GM18519 (cell line): Measurements from ENCODE around the gene GPR78.

Source experiments
- ATAC-seq: cut with Tn5 transposase; IDR thresholded peaks from one replicate; pipeline ENCODE4 v1.9.1; 2021; ENCODE audit warnings: mild to moderate bottlenecking, moderate library complexity; ENCODE audit not compliant: unreplicated experiment, low FRiP score

GPR78 gene

DNA sequence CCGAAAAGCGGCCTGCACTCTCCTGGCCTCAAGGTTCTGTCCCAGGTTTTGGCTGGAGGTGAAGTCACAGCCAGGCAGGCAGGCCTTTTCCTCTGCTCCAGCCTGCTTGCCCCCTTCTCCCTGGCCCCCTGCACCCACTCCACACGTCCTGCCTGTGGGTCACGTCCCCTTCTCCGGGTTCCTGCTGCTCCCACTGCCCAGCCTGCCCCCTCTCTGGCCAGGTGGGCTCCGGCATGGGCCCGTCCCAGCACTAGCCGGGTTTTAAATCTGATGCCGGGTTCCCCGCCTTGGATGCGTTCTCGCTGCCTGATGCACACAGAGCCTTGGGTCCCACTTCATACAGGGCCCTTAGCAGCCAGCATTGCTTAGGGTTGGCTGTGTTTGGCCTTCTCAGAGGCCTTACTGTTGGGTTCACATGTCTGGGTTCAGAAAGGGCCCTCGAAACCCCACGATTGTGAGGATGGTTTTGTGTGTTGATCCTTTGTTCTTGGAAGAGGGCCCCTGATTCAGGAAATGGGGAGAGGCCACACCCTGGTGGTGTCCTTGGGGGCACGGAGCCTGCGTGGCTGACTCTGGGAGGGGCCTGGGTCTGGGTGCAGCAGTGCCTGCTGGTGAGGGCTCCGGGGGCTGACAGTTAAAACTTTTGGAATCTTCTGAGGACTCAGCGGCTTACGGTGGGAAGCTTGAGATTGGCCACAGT is 18.3 kb downstream of the GPR78 start:
- ATAC-seq = no peak

DNA sequence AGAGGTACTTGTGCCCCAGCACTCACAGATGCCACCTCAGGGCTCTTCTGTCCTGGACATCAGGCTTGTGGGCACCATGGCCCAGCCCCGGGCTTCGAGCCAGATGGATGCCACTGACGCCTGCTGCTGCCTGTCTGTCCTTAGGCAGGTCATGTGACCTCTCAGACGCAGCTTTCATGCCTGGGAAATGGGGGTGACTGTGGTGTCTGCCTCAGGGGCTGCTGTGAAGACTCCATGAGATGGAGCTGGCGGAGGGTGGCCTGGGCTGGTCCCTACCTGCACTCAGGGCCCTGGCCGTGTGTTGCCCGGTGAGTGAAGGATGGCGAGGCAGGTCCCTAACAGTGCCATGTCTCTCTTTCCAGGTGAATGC is 18.9 kb downstream of the GPR78 start:
- no peak for ATAC-seq

DNA sequence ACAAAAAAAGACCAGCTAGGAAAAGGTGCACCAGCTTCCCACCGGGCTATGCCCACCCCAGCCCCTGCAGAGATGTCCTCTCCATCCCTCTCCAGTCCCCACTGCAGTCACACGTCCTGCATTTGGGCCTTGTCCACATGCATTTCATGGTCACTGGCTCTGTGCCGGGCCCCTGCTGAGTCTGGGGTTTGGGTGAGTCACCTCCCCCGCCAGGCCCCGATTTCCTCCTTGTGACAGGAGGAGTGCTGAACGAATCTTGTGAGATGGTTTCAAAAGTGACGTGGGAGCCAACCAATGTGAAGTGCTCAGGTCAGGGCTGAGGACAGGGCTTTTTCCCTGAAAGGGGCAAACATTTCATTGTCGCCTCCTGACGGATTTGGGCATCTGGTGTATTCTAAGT is 19.5 kb downstream of the GPR78 start:
- ATAC-seq = no peak

DNA sequence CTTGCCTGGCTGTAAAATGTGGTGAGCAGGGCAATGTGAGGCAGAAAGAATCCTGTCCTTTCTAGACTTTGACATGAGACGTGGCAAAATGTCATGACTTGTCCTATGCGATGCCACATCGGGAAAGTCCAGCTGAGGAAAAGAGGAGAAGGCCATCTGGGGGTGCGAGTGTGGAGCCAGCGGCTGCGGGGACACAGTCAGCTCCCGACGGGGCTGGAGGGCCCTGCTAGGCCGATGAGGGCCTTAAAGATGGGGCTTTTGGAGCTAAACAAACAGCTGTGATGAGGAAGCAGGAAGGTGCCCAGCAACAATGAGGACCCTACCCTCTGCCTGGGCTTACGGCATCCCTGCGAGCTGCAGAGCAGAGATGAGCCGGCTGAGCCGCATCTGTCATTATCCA is 20.1 kb downstream of the GPR78 start:
- ATAC-seq = no peak

DNA sequence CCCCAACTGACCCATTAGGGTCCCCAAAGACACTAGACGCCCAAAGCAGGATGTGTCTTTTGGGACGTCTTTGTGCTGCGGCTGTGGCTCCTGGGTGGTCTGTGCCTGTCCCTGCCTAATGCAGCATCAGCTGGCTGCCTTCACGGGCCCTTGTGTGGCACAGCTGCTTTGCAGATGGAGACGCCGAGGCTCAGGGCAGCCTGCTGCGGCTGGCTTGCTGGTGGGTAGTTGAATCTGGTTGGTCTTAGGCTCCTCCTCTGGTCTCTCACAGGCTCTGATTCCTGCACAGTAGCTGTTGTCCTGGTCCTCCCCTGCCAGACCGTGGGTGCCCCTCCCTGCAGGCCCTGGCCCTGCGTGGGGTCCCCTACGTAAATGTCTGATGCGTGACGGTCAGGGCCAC is 20.5 kb downstream of the GPR78 start:
- ATAC-seq = no peak

DNA sequence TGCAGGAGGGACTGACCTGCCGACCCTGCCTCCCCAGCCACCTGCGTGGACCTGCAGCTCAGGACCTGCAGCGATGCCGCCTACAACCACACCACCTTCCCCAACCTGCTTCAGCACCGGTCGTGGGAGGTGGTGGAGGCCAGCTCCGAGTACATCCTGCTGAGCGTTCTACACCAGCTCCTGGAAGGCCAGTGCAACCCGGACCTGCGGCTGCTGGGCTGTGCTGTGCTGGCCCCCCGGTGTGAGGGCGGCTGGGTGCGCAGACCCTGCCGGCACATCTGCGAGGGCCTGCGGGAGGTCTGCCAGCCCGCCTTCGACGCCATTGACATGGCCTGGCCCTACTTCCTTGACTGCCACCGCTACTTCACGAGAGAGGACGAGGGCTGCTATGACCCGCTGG is 20.9 kb downstream of the GPR78 start:
- no peak for ATAC-seq

DNA sequence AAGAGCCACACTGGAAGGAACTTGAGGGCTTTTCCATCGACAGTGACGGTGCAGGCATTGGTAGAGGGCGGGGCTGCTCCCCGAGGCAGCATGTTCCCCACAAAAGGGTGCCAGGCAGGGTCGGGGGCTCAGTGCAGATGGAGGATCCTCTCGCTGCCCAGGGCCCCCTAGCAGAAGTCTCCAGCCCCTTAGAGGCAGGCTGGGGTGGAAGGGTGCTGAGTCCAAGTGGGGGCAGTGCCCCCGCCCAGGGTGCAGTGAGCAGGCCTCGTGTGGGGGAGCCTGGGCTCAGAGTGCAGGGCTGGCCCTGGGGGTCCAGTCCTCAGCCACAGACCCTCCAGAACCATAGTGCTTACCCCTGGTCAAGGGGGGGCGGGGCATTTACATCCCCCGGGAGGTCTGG is 21.4 kb downstream of the GPR78 start:
- no peak for ATAC-seq

DNA sequence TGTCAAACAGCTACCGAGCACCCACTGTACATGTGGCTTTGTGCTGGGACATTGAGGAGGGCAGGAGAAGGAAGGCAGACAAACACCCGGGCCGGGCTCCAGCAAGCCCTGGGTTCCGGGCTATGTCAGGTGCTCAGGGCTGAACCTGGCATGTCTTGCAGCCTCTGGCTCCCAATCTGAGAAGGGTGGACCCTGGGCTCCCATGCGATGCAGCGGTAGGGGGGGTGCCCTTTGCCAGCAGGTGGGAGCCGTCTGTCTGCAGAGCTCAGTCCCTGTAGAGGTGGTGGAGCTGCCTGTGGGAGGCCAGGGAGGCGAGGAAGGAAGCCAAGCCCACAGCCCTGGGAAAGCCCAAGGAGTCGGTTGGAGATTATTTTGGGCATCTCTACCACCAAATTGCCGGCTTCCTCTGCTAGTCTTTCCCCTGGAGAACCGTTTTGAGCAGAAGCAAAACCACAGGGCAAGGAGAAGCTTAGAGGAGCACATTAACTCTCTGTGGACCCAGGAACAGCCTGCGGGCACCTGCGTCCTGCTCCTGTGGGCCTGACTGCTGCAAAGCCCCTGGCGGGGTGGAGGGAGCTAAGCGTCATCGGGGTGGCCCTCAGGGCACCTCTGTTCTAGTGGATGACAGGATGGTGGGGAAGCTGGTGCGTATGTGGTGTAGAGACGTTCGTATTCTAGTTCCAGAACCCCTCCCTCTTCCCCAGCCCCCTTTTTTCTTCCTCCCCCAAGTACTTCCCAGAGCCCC is 22.7 kb downstream of the GPR78 start:
- ATAC-seq = no peak

DNA sequence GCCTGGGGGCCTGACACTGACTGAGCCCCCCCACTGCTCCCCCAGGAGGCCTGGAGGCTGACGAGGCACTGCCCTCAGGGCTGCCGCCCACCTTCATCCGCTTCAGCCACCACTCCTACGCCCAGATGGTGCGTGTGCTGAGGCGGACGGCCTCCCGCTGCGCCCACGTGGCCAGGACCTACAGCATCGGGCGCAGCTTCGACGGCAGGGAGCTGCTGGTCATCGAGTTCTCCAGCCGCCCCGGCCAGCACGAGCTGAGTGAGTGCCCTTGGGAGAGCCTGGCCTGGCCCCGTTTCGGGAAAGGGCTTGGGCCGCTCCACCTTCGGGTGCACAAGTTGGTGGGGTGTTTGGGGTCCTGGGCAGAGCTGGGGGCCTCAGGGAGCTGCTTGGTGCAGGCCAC is 23.7 kb downstream of the GPR78 start:
- ATAC-seq = no peak

DNA sequence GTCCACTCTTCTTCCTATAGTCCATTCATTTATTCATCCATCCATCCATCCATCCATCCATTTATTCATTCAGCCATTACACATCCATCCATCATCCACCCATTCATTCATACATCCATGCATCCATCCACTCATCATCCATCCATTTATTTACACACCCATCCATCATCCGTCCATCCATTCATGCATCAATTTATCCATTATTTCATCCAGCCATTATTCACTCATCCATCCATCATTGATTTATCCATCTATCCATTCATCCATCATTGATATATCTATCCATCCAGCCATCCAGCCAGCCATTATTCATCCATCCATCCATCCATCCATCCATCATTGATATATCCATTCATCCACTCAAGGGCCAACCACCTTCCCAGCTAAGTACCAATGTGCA is 25.1 kb downstream of the GPR78 start:
- ATAC-seq = no peak

DNA sequence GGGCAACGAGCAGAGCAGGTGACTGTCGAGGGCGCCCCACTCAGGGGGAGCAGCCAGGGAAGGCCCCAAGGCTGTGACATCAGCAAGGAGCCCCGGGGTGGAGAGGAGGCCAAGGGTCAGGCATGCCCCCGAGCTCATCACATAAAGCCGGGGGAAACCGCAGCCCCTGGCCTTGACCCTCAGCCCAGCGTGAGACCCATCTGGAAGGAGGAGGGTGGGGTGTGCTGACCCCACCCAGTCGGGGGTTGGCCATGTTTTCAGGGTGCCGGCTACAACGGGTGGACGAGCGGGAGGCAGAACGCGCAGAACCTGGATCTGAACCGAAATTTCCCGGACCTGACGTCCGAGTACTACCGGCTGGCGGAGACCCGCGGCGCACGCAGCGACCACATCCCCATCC is 26.3 kb downstream of the GPR78 start:
- ATAC-seq = no peak

DNA sequence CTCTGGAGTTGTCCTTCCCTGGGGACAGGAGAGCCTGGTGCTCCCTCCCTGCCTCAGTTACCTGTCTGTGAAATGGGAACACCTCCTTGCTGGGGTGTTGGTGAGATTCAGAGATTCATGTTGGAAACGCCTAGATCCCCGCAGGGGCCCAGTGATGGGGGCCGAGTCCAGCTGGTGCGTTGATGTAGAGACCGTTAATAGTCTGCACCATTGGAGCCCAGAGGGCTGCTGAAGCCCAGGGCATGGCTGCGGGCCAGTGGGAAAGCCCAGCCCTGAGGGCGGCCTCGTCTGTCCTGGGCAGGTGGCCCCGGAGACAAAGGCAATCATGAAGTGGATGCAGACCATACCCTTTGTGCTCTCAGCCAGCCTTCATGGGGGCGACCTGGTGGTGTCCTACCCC is 26.8 kb downstream of the GPR78 start:
- no peak for ATAC-seq

DNA sequence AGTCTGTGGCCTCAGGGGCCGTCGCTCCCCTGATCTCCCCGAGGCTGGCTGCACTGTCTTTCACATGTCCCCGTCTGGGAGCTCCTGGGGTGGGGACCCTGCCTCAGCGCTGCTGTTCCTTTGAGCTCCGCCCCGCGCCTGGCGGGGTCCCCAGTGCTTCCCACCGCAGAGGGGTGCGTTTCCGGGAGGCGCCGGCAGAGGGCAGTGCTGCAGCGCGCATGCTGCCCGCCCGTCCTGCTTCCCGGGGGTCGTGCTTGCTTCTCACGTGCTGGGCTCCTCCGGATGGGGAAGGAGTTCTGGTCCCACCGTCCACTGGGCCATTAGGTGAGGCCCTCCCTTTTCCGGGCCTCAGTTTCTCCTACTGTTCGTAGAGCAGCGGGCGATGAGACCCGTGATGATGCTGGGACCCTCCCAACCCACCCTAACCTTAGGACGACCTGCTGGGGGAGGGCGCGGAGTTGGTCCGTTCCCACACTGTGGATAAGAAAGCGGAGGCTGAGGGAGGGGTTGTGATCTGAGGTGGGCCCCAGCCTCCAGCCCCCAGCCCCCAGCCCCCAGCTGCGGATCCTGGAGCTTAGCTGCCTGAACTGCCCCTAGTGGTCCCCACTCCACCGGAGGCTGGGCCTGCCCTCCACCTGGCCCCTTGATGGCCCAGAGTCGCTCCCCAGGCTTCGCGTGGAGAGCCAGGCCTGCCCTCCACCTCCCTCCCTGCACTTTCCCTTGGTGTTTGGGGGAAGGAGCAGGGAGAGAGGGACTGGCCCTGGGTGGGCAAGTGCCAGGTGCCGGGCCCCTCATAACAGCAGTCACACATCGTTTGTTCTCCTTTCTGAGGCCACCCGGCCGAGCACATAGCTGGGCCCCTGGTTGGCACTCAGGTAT is 27.6 kb downstream of the GPR78 start:
- ATAC-seq = no peak

DNA sequence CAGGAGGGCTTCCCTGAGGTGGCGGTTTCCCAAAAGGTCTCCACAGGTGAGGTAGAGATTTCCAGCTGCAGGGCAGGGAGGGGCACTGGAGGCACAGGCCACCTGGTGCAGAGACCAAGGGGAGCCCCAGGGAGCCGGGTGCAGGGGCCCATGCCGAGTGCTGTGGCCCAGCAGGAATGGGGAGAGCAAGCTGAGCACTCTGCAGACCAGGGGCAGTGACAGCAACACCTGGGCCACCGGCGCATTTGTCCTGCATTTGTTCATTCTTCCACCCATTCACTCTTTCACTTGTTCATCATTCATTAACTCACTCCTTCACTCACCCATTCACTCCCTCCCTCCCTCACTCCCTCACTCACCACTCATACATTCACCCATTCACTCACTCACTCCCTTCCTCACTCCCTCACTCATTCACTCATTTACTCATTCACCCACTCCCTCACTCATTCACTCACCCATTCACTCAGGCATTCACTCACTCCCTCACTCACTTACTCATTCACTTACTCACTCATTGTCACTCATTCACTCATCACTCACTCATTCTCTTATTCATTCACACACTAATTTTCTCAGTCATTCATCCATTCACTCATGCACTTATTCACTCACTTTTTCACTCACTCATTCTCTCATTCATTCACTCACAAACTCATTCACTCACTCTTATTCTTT is 28.7 kb downstream of the GPR78 start:
- no peak for ATAC-seq

DNA sequence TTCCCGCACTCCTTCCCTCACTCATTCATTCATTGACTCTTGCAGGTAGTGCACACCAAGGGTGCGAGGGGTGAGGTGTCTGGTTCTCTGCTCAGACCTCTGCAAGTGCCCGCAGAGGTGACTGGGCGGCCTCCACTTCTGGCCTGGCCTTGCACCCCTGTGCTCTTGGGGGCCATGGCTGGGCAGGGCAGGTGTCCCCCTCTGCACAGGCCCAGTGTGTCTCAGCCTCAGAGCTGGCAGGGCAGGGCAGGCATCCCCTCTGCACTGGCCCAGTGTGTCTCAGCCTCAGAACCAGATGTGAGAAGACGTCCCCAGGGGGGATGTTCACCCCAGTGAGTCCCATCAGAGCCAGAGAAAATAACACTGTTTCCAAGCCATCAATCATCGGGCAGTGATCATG is 29.2 kb downstream of the GPR78 start:
- ATAC-seq = no peak

DNA sequence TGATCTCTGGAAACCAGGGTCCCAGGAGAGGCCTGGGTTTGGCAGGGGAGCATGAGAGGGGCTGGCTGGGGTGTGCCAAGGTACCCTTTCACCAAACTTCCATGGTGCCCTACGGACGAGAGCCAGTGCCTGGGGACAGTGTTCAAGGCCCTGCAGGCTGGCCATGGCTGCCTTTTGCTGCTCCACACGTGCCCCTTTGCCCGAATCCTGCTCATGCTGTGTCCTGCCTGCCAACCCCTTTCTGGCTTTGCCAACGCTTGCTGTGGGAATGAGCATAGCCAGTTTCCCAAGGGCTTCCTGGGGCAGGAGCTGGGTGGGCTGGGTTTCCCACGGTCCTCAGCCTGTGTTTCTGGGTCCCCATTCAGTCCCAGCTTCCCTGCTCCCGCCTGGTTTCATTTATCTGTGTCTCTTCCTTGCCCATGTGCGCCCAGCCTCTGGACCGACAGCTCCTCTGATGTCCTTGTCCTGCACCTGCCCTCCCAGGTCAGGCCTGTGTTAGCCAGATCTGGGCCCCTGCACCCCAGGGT is 29.7 kb downstream of the GPR78 start:
- no peak for ATAC-seq

DNA sequence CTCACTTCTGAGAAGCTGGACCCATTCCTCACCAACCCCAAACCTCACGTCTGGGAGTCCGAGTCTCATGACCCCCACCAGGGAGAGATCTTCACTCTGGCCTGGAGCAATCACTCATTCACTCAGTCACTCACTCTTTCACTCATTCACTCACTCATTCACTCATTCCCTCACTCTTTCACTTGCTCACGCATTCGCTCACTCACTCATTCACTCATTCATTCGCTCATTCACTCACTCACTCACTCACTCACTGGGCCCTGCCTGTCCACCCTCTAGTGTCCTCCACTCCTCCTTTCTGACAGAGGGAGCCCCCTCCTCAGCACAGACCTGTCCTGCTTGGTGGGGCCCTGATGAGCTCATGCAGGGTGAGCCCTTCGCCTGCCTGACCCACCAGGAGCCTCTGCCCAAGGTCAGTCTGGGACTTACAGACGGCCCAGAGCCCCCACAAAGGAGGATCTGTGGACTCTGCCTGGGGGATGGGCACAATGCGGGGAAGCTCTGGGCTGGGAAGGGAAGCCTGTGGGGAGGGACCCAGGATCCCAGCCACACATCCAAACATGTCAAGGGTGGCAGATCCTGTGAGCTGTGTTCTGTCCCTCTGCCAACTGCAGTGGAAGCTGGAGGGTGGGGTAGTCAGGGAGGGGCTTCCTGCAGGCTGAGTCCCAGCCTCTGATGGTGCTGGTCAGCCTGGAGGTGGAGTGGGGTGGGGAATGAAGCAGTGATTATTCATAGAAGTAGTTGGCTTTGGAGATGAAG is 30.8 kb downstream of the GPR78 start:
- no peak for ATAC-seq

DNA sequence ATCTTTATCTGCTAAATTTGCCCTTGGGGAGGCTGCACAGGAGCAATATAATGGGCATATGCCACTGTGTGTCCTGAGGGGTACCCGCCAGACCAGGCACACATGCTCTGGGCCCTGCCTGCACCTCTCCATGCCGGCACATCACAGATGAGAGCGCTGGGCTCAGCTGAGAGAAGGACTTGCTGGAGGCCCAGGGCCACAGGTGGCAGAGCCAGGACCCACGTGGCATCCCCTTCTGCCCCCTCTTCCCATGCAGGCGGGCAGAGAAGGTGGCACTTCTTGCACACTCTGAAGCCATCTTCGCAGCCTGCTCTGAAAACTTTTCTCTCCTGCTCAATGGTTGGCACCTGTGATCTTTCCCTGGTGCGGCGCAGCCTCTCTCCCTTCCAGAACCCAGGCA is 32.5 kb downstream of the GPR78 start:
- ATAC-seq = no peak

DNA sequence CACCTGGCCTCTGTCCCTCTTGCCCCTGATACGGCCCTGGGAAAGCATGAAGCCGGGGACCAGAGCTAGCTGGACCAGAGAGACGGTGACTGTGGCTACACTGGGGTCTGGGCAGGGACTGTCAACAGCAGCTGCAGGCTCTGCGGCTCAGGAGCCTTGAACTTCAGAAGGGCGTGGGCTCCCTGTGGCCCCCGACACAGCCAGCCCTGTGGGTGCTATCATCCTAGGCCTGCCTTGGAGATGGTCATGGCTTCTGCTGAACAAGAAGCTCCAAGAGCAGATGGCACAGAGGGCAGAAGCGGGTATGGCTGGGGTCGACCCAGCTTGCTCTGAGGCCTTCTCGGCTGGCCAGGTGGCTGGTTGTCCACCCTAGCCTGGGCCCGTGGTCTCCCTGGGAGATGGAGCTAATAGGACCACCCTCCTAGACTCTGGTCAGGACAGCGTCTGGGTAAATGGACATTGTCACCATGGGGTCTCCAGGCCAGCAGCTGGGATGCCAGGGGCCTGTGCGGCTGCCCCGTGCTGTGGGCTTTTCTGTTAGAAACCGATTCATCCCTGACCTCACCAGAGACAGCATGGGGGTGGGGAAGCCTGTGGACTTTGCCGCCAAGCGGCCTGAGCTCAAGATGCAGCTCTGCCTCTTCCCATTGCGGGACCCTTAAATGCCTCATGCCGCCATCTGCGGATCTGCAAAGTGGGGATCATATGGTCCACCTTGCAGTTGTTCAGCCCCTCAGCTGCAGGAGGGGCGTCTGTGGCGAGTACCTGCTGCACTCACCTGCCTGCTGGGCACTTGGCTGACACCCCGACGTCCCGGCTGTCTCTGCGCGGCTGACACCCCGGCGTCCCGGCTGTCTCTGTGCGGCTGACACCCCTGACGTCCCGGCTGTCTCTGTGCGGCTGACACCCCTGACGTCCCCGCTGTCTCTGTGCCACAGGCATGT is 33.5 kb downstream of the GPR78 start:
- ATAC-seq = no peak
